ENCODE data around the gene CDC14B. TPM values are rescaled to one million over a fixed set of nuclear protein-coding genes. Genes with fewer than 3 reads are reported as not detected.

Gene CDC14B
- total RNA-seq, 6 experiments from 2014 or later, result 13.7 to 38.0 (median 25.7) TPM

DNA sequence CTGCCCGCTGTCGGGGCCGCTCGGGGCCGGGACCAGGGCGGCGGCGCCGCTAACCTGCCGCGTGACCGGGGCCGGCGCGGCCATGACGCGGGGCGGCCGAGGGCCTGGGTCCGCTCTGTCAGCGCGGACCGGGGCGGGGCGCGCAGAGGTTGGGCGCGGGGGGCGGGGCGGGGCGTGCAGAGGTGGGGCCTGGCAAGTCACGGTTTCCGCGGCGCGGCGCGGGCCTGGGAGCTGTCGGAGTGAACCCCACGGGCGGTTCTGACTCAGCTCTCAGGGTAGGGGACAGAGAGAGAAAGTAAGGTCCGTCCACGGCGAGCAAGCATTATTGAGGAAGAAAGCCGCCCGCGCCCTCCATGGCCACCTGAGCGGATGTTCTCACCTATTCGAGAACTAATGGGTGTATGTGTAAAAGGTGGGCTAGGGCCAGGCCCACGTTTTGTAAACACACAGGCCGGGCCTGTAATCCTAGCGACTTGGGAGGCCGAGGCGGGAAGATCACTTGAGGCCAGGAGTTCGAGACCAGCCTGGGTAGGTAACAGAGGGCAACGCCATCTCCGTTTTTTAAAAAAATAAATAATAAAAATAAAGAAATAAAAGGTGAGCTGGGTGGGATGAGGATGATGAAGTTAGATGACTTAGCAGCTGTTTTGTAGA is 35.7 kb upstream of the CDC14B start, which contains the start of gene PRXL2C:
Gene PRXL2C (minus strand): TSS at position 120 of the 654 bp plus-strand sequence. CDS start 36 bp downstream, at position 84.
- H3K4me3 ChIP-seq, result peak within 1 kb of the TSS; percentile 55 to 66 (median 63)
- intact Hi-C loops (cut with DNase I), result no loop called here
- 8% methylated on average over 26 of the region's 57 CpGs for WGBS (ENCODE audit: insufficient coverage, low coverage, low lambda C conversion rate, missing lambda C conversion rate)

DNA sequence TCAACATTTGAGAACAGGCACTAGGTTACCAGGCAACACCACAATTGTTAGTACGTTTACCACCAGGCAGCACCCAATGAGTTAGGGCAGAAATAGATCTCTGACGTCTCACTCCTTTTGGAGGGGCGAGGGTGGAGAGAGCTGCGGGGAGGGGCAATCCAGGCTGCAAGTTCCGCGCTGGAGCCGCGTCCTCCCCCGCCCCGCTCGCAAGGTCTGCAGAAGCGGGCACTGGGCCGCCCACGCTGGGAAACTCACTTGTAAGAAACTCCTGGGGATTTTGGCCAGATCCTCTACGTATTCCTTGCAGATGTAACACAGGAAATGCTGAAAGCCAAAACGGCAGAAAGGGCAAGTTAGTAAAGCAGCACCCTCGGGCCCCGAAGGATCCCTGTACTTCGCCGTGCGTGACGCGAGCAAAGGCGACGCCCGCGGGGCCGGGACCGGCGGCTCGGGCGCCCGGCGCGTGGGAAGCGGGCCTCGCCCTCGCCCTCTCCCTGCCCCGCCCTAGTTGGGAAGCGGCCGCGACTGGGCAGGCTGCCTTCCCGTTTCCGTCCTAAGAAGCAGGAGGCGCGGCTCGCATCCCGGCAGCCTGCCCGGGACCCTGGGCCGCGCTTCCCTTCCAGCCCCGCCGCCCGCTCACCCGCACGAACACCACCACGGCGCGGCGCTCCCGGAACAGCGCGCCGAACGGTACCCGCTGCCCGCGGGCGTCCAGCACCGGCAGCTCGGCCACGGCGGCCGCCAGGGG is 35.0 kb upstream of the CDC14B start:
- peaks cover 0 to 10% (median 3%) of the 10 kb centered on the region in 4 donors for H3K36me3 ChIP-seq
- ATAC-seq (peak; percentile 77 to 87 (median 84)), DNase-seq (peak; percentile 81 to 85 (median 81))
- no peaks in the 10 kb centered on the region for H3K9me3 ChIP-seq
- intact Hi-C loops (cut with DNase I), result no loop called here
- H3K4me3 ChIP-seq, result peak overlapping the region; percentile 55 to 66 (median 63)
- no peaks in the 10 kb centered on the region for H3K27me3 ChIP-seq
- H3K27ac ChIP-seq, result peak overlapping the region; percentile 61 to 88 (median 87)
- TF ChIP-seq, protein P1, sequence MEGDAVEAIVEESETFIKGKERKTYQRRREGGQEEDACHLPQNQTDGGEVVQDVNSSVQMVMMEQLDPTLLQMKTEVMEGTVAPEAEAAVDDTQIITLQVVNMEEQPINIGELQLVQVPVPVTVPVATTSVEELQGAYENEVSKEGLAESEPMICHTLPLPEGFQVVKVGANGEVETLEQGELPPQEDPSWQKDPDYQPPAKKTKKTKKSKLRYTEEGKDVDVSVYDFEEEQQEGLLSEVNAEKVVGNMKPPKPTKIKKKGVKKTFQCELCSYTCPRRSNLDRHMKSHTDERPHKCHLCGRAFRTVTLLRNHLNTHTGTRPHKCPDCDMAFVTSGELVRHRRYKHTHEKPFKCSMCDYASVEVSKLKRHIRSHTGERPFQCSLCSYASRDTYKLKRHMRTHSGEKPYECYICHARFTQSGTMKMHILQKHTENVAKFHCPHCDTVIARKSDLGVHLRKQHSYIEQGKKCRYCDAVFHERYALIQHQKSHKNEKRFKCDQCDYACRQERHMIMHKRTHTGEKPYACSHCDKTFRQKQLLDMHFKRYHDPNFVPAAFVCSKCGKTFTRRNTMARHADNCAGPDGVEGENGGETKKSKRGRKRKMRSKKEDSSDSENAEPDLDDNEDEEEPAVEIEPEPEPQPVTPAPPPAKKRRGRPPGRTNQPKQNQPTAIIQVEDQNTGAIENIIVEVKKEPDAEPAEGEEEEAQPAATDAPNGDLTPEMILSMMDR (IDR thresholded peaks at IDR 0.05), result peak in 1 of 4 donors; percentile 30
- peak; percentile 85 for TF ChIP-seq POLR2A (IDR thresholded peaks at IDR 0.05)
- peaks cover 0 to 5% (median 2%) of the 10 kb centered on the region in 4 donors for H3K4me1 ChIP-seq
- 3% methylated on average over 8 of the region's 74 CpGs for WGBS (ENCODE audit: insufficient coverage, low coverage, low lambda C conversion rate, missing lambda C conversion rate)

More for the DNA sequence above, 35.7 kb upstream of the CDC14B start, which contains the start of gene PRXL2C:
- H3K9me3 ChIP-seq, result no peaks in the 10 kb centered on the region
- peaks cover 0 to 5% (median 2%) of the 10 kb centered on the region in 4 donors for H3K4me1 ChIP-seq
- ATAC-seq, result peak; percentile 88 to 91 (median 88)
- peak; percentile 86 to 89 (median 88) for DNase-seq
- peak within 1 kb of the TSS; percentile 61 to 88 (median 87) for H3K27ac ChIP-seq
- TF ChIP-seq, protein P1 (IDR thresholded peaks at IDR 0.05), result no peak
- peak; percentile 10 for TF ChIP-seq POLR2A (IDR thresholded peaks at IDR 0.05)
- H3K36me3 ChIP-seq, result peaks cover 0 to 7% (median 3%) of the 10 kb centered on the region in 4 donors
- no peaks in the 10 kb centered on the region for H3K27me3 ChIP-seq

DNA sequence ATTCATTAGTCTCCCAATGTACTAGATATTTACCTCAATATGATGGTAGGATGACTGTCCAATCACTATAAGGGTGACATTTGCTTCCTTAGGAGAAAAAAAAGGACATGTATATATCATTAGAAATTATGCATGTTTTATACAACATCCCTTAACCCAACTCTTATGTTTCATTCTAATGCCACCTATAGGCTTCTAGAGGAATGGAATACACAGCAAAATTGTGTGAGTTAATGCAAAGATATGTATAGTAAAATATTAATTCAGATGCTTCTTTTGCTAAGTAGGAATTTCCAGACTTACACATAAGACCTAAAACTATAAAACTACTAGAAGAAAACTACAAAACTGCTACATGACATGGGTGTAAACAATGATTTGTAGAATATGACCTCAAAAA is 32.0 kb upstream of the CDC14B start:
- H3K9me3 ChIP-seq, result no peaks in the 10 kb centered on the region
- no peaks in the 10 kb centered on the region for H3K27me3 ChIP-seq
- ATAC-seq (no peak), DNase-seq (no peak)
- no peak for TF ChIP-seq POLR2A (IDR thresholded peaks at IDR 0.05)
- TF ChIP-seq, protein P1 (IDR thresholded peaks at IDR 0.05), result peak; percentile 18 to 38 (median 34)
- intact Hi-C loops (cut with DNase I), result no loop called here
- no peak overlapping the region for H3K4me3 ChIP-seq
- no peak overlapping the region for H3K27ac ChIP-seq
- H3K36me3 ChIP-seq, result peaks cover 0 to 10% (median 3%) of the 10 kb centered on the region in 4 donors
- peaks cover 0 to 5% (median 2%) of the 10 kb centered on the region in 4 donors for H3K4me1 ChIP-seq

DNA sequence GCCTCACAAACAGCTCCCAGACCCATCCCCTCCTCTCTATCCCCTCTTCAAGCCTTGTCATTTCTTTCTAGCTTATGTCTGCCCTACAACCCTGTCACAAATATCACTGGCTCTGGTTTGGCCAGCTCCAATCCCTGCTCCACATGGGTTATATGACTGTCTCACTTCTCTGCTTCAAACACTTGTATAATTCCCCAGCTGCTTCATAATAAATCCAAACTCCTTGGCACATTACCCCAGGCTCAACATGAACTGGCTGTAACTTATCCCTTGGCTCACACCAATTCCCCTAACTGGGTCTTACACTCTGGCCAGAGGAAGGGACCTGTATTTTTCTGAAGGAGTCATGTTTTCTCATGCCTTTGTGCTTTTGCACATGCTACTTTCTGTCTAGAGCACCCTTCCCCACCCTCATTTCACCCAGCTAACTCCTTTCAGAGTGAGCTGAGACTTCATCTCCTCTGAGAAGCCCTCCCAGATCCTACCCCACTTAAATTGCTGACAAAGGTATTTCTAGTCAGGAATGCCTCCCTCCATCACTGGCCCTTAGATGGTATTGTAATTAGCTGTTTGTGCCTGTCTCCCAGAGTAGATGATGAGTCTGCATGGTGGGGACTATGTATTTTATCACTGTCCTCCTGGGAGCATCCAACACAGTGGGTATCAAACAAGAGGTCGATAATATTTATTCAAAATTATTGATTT is 30.1 kb upstream of the CDC14B start:
- intact Hi-C loops (cut with DNase I), result no loop called here
- H3K27ac ChIP-seq, result no peak overlapping the region
- no peaks in the 10 kb centered on the region for H3K9me3 ChIP-seq
- WGBS (ENCODE audit: insufficient coverage, low coverage, low lambda C conversion rate, missing lambda C conversion rate), result 50% methylated on average over 1 of the region's 1 CpG
- H3K4me3 ChIP-seq, result no peak overlapping the region
- H3K36me3 ChIP-seq, result peaks cover 0 to 10% (median 3%) of the 10 kb centered on the region in 4 donors
- ATAC-seq (no peak), DNase-seq (no peak)
- no peak for TF ChIP-seq POLR2A (IDR thresholded peaks at IDR 0.05)
- TF ChIP-seq, protein P1 (IDR thresholded peaks at IDR 0.05), result no peak
- peaks cover 0 to 5% (median 0%) of the 10 kb centered on the region in 4 donors for H3K4me1 ChIP-seq
- no peaks in the 10 kb centered on the region for H3K27me3 ChIP-seq
